GM23338 (cell line): Measurements from ENCODE around the gene RASA3. TPM values are rescaled to one million over a fixed set of nuclear protein-coding genes. Genes with fewer than 3 reads are reported as not detected.

Source experiments
- ATAC-seq: fragments of 200-7000 bp; cut with Tn5 transposase; 3 replicates; pipeline ENCODE4 v1.9.1; 2020
- DNase-seq: peaks from one replicate; pipeline ENCODE4 v3.0.0-alpha.2; 2015; ENCODE audit warnings: low spot score
- H2AFZ ChIP-seq: fragments of 200-600 bp; sonication (generic); 2 replicates; pipeline ENCODE4 v1.8.0; 2016; ENCODE audit warnings: antibody characterized with exemption, mild to moderate bottlenecking, moderate library complexity
- H3F3A ChIP-seq: fragments of 200-600 bp; sonication (generic); replicated peaks from 2 replicates; pipeline ENCODE4 v1.8.0; 2017; ENCODE audit warnings: antibody characterized with exemption, mixed run types, low read depth
- H3K27ac ChIP-seq: fragments of 200-600 bp; sonication (generic); 2 replicates; pipeline ENCODE4 v1.6.1; 2016; ENCODE audit warnings: low read depth
- H3K27me3 ChIP-seq: fragments of 200-600 bp; sonication (generic); 2 replicates; pipeline ENCODE4 v1.8.0; 2016; ENCODE audit warnings: mild to moderate bottlenecking, mixed run types, moderate library complexity; ENCODE audit not compliant: insufficient read depth
- H3K36me3 ChIP-seq: fragments of 200-600 bp; sonication (generic); 2 replicates; pipeline ENCODE4 v1.8.0; 2016; ENCODE audit warnings: mild to moderate bottlenecking; ENCODE audit not compliant: insufficient read depth
- H3K4me1 ChIP-seq: fragments of 200-600 bp; sonication (generic); 2 replicates; pipeline ENCODE4 v1.8.0; 2016; ENCODE audit warnings: mild to moderate bottlenecking, moderate library complexity; ENCODE audit not compliant: insufficient read depth
- H3K4me2 ChIP-seq: fragments of 200-600 bp; sonication (generic); 2 replicates; pipeline ENCODE4 v1.7.1; 2017; ENCODE audit warnings: mixed run types
- H3K4me3 ChIP-seq: fragments of 200-600 bp; sonication (generic); 2 replicates; pipeline ENCODE4 v1.6.1; 2016; ENCODE audit warnings: mixed run types
- H3K79me2 ChIP-seq: fragments of 200-600 bp; sonication (generic); replicated peaks from 2 replicates; pipeline ENCODE4 v1.8.0; 2017; ENCODE audit warnings: mild to moderate bottlenecking; ENCODE audit not compliant: insufficient read depth
- H3K9me2 ChIP-seq: fragments of 200-600 bp; sonication (generic); 2 replicates; pipeline ENCODE4 v1.8.0; 2017; ENCODE audit not compliant: insufficient read depth
- H4K20me1 ChIP-seq: fragments of 200-600 bp; sonication (generic); replicated peaks from 2 replicates; pipeline ENCODE4 v1.8.0; 2017; ENCODE audit warnings: mild to moderate bottlenecking; ENCODE audit not compliant: insufficient read depth
- H3K27ac Mint-ChIP-seq: 2 replicates; pipeline ENCODE4 v1.8.0; 2020; ENCODE audit warnings: inconsistent platforms, mild to moderate bottlenecking, moderate library complexity, mixed read lengths
- H3K27me3 Mint-ChIP-seq: 3 replicates; pipeline ENCODE4 v1.8.0; 2022; ENCODE audit warnings: low read depth, mild to moderate bottlenecking, moderate library complexity, mixed read lengths, inconsistent platforms; ENCODE audit not compliant: insufficient read depth, poor library complexity
- H3K36me3 Mint-ChIP-seq: 3 replicates; pipeline ENCODE4 v1.8.0; 2021; ENCODE audit warnings: low read depth, mild to moderate bottlenecking, inconsistent platforms, moderate library complexity, mixed read lengths
- H3K4me1 Mint-ChIP-seq: 3 replicates; pipeline ENCODE4 v1.8.0; 2020; ENCODE audit warnings: mild to moderate bottlenecking, inconsistent platforms, mixed read lengths
- H3K4me3 Mint-ChIP-seq: 3 replicates; pipeline ENCODE4 v1.8.0; 2021; ENCODE audit warnings: moderate library complexity, mild to moderate bottlenecking, inconsistent platforms, mixed read lengths
- H3K9me3 Mint-ChIP-seq: 3 replicates; pipeline ENCODE4 v1.8.0; 2020; ENCODE audit warnings: moderate library complexity, mild to moderate bottlenecking, inconsistent platforms, mixed read lengths
- EZH2phosphoT487 ChIP-seq: fragments of 200-600 bp; sonication (generic); IDR thresholded peaks from one replicate; pipeline ENCODE4 v1.8.1; 2018; ENCODE audit warnings: antibody characterized with exemption; ENCODE audit not compliant: unreplicated experiment
- POLR2AphosphoS5 ChIP-seq: IDR thresholded peaks from 2 replicates; pipeline ENCODE4 v1.6.1; 2016; ENCODE audit warnings: antibody characterized with exemption, low read depth
- ZNF331 ChIP-seq: fragments of 250-450 bp; sonication (Bioruptor Pico); IDR thresholded peaks from 2 replicates; pipeline ENCODE4 v1.5.0; 2020; ENCODE audit warnings: low read depth, mild to moderate bottlenecking, moderate library complexity
- ZNF462 ChIP-seq: fragments of 250-450 bp; sonication (Bioruptor Pico); IDR thresholded peaks from 2 replicates; pipeline ENCODE4 v1.5.0; 2020; ENCODE audit warnings: mild to moderate bottlenecking, moderate library complexity
- polyA plus RNA-seq: library from polyadenylated mRNA; unstranded; fragments of >200 nt; fragmentation: Nextera tagmentation; extraction: Ambion mirVana; gene quantifications from 2 replicates; pipeline ENCODE4 v1.2.1, GENCODE V29; 2016
- total RNA-seq: library from RNA; depleted of rRNA; stranded (reverse); fragments of >200 nt; shearing (Covaris generic); gene quantifications from 2 replicates; pipeline ENCODE4 v1.2.3, GENCODE V29; 2014
- TF ChIP-seq, protein P1 (sequence below): IDR thresholded peaks from one replicate; pipeline ENCODE4 v1.6.1; 2018; ENCODE audit warnings: antibody characterized with exemption; ENCODE audit not compliant: unreplicated experiment

Gene RASA3
- total and polyA plus RNA-seq, 2 experiments from 2014 or later = 11.2 to 20.7 TPM

- TF ChIP-seq ZNF462 (CRISPR knock-in tag) (no peak), POLR2AphosphoS5 (no peak), EZH2phosphoT487 (no peak)
Measured at GRCh38 chr13:113980489-113981064, 151.8 kb downstream of the RASA3 start (continued).

DNA sequence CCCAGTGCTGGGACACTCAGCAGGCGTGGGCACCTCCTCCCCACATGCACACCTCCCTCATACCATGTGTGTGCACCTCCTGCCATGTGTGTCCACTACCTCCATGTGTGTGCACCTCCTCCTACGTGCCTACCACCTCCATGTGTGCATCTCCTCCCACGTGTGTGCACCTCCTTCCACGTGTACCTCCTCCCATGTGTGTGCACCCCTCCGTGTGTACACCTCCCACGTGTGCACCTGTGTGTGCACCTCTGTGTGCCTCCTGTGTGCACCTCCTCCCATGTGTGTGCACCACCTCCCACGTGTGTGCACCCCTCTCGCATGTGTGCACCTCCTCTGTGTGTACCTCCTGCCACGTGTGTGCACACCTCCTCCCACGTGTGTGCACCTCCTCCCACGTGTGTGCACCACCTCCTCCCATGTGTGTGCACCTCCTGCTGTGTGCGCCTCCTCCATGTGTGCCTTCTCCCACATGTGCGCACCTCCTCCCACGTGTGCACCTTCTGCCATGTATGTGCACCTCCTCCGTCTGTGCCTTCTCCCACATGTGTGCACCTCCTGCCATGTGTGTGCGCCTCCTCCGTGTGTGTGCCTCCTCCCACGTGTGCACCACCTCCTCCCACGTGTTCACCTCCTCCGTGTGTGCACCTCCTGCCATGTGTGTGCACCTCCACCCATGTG is 152.5 kb downstream of the RASA3 start:
- H3K4me3 Mint-ChIP-seq = no peak overlapping the region; the same call in 2 of the 3 replicates
- TF ChIP-seq ZNF331 (no peak), POLR2AphosphoS5 (no peak)
- TF ChIP-seq, protein P1, sequence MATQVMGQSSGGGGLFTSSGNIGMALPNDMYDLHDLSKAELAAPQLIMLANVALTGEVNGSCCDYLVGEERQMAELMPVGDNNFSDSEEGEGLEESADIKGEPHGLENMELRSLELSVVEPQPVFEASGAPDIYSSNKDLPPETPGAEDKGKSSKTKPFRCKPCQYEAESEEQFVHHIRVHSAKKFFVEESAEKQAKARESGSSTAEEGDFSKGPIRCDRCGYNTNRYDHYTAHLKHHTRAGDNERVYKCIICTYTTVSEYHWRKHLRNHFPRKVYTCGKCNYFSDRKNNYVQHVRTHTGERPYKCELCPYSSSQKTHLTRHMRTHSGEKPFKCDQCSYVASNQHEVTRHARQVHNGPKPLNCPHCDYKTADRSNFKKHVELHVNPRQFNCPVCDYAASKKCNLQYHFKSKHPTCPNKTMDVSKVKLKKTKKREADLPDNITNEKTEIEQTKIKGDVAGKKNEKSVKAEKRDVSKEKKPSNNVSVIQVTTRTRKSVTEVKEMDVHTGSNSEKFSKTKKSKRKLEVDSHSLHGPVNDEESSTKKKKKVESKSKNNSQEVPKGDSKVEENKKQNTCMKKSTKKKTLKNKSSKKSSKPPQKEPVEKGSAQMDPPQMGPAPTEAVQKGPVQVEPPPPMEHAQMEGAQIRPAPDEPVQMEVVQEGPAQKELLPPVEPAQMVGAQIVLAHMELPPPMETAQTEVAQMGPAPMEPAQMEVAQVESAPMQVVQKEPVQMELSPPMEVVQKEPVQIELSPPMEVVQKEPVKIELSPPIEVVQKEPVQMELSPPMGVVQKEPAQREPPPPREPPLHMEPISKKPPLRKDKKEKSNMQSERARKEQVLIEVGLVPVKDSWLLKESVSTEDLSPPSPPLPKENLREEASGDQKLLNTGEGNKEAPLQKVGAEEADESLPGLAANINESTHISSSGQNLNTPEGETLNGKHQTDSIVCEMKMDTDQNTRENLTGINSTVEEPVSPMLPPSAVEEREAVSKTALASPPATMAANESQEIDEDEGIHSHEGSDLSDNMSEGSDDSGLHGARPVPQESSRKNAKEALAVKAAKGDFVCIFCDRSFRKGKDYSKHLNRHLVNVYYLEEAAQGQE = no peak
- no peaks in the 10 kb centered on the region for H3K9me2 ChIP-seq
- H3F3A ChIP-seq = no peaks in the 10 kb centered on the region
- DNase-seq = no peak
- H3K36me3 Mint-ChIP-seq = peaks cover 32% of the 10 kb centered on the region
- H3K9me3 Mint-ChIP-seq = peaks cover 4% of the 10 kb centered on the region; the same call in 1 of the 3 replicates
- no peaks in the 10 kb centered on the region; the same call in 1 of the 2 replicates for H3K36me3 ChIP-seq
- no peak overlapping the region; the same call in 1 of the 2 replicates for H3K27ac Mint-ChIP-seq
- no peaks in the 10 kb centered on the region; the same call in 2 of the 3 replicates for H3K4me1 Mint-ChIP-seq
- H3K4me2 ChIP-seq = no peak overlapping the region
- no peak overlapping the region for H2AFZ ChIP-seq
- peaks cover 2% of the 10 kb centered on the region for H3K27me3 Mint-ChIP-seq
- no peak for ATAC-seq
- no peaks in the 10 kb centered on the region for H3K27me3 ChIP-seq
- H3K4me1 ChIP-seq = no peaks in the 10 kb centered on the region
- no peak overlapping the region for H3K4me3 ChIP-seq
- no peak overlapping the region for H3K27ac ChIP-seq
- H3K79me2 ChIP-seq = no peaks in the 10 kb centered on the region
- H4K20me1 ChIP-seq = no peaks in the 10 kb centered on the region
